DND-41 (cell line): ENCODE measurements around the gene NEK2.

Source experiments
- ATAC-seq: fragments of 200-7000 bp; cut with Tn5 transposase; 3 replicates; pipeline ENCODE4 v1.9.1; 2021; ENCODE audit warnings: low read depth; ENCODE audit not compliant: insufficient read depth
- DNase-seq: peaks from one replicate; pipeline ENCODE4 v3.0.0-alpha.2; 2020
- H2AFZ ChIP-seq: 2 replicates; pipeline ENCODE4 v1.6.0; 2012; ENCODE audit warnings: low read depth, low read length
- H3K27ac ChIP-seq: 2 replicates; pipeline ENCODE4 v1.5.1; 2012; ENCODE audit warnings: low read length, inconsistent platforms
- H3K27me3 ChIP-seq: fragments of 200-600 bp; sonication (generic); 2 replicates; pipeline ENCODE4 v1.6.0; 2012; ENCODE audit warnings: low read length, mild to moderate bottlenecking, inconsistent platforms; ENCODE audit not compliant: insufficient read depth, poor library complexity
- H3K36me3 ChIP-seq: 2 replicates; pipeline ENCODE4 v1.5.1; 2012; ENCODE audit warnings: low read length, inconsistent platforms; ENCODE audit not compliant: insufficient read depth
- H3K4me1 ChIP-seq: 2 replicates; pipeline ENCODE4 v1.5.1; 2012; ENCODE audit warnings: mild to moderate bottlenecking, low read length; ENCODE audit not compliant: insufficient read depth
- H3K4me2 ChIP-seq: 2 replicates; pipeline ENCODE4 v1.6.0; 2012; ENCODE audit warnings: mild to moderate bottlenecking, moderate library complexity, low read length, inconsistent platforms; ENCODE audit not compliant: insufficient read depth
- H3K4me3 ChIP-seq, 2 experiments: fragments of 200-600 bp in 1 of 2; shearing (Covaris generic) in 1 of 2; 2 replicates each; pipeline ENCODE4 v1.5.1; 2012 to 2016; ENCODE audit warnings: inconsistent platforms in 2 of 2, low read length in 2 of 2, mild to moderate bottlenecking in 2 of 2, low read depth in 1 of 2, moderate library complexity in 1 of 2
- H3K79me2 ChIP-seq: 2 replicates; pipeline ENCODE4 v1.6.0; 2012; ENCODE audit warnings: low read length, inconsistent platforms; ENCODE audit not compliant: insufficient read depth
- H3K9ac ChIP-seq: 2 replicates; pipeline ENCODE4 v1.6.0; 2012; ENCODE audit warnings: low read depth, mild to moderate bottlenecking, inconsistent platforms, low read length, moderate library complexity
- H3K9me3 ChIP-seq: 2 replicates; pipeline ENCODE4 v1.5.1; 2012; ENCODE audit warnings: low read length, moderate library complexity, mild to moderate bottlenecking, inconsistent platforms; ENCODE audit not compliant: insufficient read depth, severe bottlenecking
- H4K20me1 ChIP-seq: 2 replicates; pipeline ENCODE4 v1.6.0; 2012; ENCODE audit warnings: low read length; ENCODE audit not compliant: insufficient read depth
- EZH2 ChIP-seq: IDR thresholded peaks from 3 replicates; pipeline ENCODE4 v1.6.1; 2012; ENCODE audit warnings: borderline replicate concordance, low read depth, mild to moderate bottlenecking, moderate library complexity, low read length, inconsistent platforms; ENCODE audit not compliant: severe bottlenecking
- TF ChIP-seq, protein P1 (sequence below): IDR thresholded peaks from 2 replicates; pipeline ENCODE4 v1.5.1; 2012; ENCODE audit warnings: borderline replicate concordance, low read length, moderate library complexity, mild to moderate bottlenecking; ENCODE audit not compliant: poor library complexity, severe bottlenecking; ENCODE audit errors: extremely low read depth

NEK2 gene

DNA sequence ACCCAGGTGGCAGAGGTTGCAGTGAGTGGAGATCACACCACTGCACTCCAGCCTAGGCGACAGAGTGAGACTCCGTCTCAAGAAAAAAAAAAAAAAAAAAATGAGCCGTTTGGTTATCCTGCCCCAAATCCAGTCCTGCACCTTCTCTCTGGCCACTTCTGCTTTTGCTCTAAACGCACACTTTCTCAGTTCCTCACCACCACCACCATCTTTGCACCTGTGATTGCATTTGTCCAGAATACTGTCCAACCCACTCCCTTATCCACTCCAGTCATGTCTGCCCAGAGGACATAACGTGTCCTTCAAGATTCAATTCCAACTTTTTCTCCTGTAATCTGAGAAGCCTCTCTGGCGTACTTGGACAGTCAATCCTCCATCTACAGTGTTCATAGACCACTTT lies 2.2 kb upstream of the NEK2 start:
- H4K20me1 ChIP-seq: no peaks in the 10 kb centered on the region
- peaks cover 16% of the 10 kb centered on the region for H3K36me3 ChIP-seq
- H3K4me3 ChIP-seq: no peak overlapping the region
- H3K9ac ChIP-seq: no peak overlapping the region
- no peak overlapping the region for H3K27ac ChIP-seq
- TF ChIP-seq EZH2: no peak
- TF ChIP-seq, protein P1, sequence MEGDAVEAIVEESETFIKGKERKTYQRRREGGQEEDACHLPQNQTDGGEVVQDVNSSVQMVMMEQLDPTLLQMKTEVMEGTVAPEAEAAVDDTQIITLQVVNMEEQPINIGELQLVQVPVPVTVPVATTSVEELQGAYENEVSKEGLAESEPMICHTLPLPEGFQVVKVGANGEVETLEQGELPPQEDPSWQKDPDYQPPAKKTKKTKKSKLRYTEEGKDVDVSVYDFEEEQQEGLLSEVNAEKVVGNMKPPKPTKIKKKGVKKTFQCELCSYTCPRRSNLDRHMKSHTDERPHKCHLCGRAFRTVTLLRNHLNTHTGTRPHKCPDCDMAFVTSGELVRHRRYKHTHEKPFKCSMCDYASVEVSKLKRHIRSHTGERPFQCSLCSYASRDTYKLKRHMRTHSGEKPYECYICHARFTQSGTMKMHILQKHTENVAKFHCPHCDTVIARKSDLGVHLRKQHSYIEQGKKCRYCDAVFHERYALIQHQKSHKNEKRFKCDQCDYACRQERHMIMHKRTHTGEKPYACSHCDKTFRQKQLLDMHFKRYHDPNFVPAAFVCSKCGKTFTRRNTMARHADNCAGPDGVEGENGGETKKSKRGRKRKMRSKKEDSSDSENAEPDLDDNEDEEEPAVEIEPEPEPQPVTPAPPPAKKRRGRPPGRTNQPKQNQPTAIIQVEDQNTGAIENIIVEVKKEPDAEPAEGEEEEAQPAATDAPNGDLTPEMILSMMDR: no peak
- ATAC-seq (no peak), DNase-seq (no peak)
- peaks cover 23% of the 10 kb centered on the region for H3K79me2 ChIP-seq
- H3K27me3 ChIP-seq: no peaks in the 10 kb centered on the region
- H2AFZ ChIP-seq: no peak overlapping the region
- no peaks in the 10 kb centered on the region for H3K9me3 ChIP-seq
- H3K4me1 ChIP-seq: peaks cover 39% of the 10 kb centered on the region
- no peak overlapping the region for H3K4me2 ChIP-seq

DNA sequence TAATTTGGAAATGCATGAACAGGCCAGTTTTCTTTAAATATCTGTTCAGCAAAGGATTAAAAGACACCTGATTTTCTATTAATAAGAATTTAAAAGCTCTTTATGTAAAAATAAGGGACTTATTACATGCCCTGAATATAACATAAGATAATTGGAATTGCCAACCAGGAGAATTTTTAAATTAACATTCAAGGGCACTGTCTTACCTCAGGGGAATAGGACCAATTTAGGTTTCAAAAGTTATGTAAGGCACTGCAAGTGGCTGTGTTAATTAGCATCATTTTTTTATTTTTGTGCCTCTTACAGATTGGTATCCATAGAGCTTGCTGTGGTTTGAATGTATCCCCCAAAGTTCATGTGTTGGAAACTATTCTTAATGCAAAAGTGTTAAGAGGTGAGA lies 1.3 kb upstream of the NEK2 start:
- 0 out of 2 replicates have a peak overlapping the region, but pooled peaks have one; percentile 97 for H2AFZ ChIP-seq
- TF ChIP-seq EZH2: no peak
- TF ChIP-seq, protein P1: no peak
- DNase-seq (no peak), ATAC-seq (no peak)
- H3K27me3 ChIP-seq: no peaks in the 10 kb centered on the region
- no peak overlapping the region for H3K27ac ChIP-seq
- H3K9ac ChIP-seq: no peak overlapping the region
- H3K79me2 ChIP-seq: peaks cover 25% of the 10 kb centered on the region
- no peak overlapping the region for H3K4me2 ChIP-seq
- no peak overlapping the region for H3K4me3 ChIP-seq
- no peaks in the 10 kb centered on the region for H4K20me1 ChIP-seq
- H3K9me3 ChIP-seq: no peaks in the 10 kb centered on the region
- H3K4me1 ChIP-seq: peaks cover 46% of the 10 kb centered on the region
- peaks cover 20% of the 10 kb centered on the region for H3K36me3 ChIP-seq

DNA sequence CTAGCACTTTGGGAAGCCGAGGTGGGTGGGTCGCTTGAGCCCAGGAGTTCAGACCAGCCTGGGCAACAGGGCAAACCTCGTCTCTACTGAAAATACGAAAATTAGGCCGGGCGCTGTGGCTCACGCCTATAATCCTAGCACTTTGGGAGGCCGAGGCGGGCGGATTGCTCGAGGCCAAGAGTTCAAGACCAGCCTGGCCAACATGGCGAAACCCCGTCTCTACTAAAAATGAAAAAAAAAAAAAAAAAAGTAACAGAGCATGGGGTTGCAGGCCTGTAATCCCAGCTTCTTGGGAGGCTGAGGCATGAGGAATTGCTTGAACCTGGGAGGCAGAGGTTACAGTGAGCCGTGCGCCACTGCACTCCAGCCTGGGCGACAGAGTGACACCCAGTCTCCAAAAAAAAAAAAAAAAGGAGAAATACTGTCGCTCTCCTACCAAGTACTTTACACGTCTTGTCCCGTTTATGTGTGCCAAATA lies 724 bp upstream of the NEK2 start:
- Histone ChIP-seq H3K27me3 (no peaks in the 10 kb centered on the region), H3K4me1 (peaks cover 42% of the 10 kb centered on the region), H3K4me3 (peak overlapping the region in 1 of 2 experiments; percentile 89; a peak in 2 of 4 replicates), H3K9me3 (no peaks in the 10 kb centered on the region), H3K79me2 (peaks cover 25% of the 10 kb centered on the region), H2AFZ (peak overlapping the region; percentile 97), H3K9ac (peak overlapping the region; percentile 92), H3K27ac (peak overlapping the region; percentile 95), H4K20me1 (no peaks in the 10 kb centered on the region), H3K4me2 (peak overlapping the region; percentile 72), H3K36me3 (peaks cover 26% of the 10 kb centered on the region)
- TF ChIP-seq, protein P1: no peak
- TF ChIP-seq EZH2: no peak
- DNase-seq: no peak
- ATAC-seq: no peak
